IMR-90 (cell line): Measurements from ENCODE around the gene SPATA31E1. TPM values are rescaled to one million over a fixed set of nuclear protein-coding genes. Genes with fewer than 3 reads are reported as not detected.

ENCODE experiments used
- ATAC-seq: fragments of 200-7000 bp; cut with Tn5 transposase; 2 replicates; pipeline ENCODE4 v1.9.1; 2020; ENCODE audit warnings: low read depth, mild to moderate bottlenecking, moderate library complexity
- BruUV-seq: library from RNA; stranded (reverse); fragments of 400-500 nt; replicated peaks from 2 replicates; lab custom pipeline; 2021; lab: Mats Ljungman, UMichigan
- CTCF ChIA-PET: fragments of 300-600 bp; formaldehyde crosslinking; extraction: SDS; loops from one replicate; lab custom pipeline; 2021; ENCODE audit warnings: antibody characterized with exemption; lab: Yijun Ruan, JAX
- POLR2A ChIA-PET: fragments of 300-600 bp; sonication (Branson Sonifier 250); formaldehyde crosslinking; loops from one replicate; lab custom pipeline; 2022; ENCODE audit warnings: antibody characterized with exemption; ENCODE audit not compliant: unreplicated experiment; lab: Charles Lee
- DNase-seq: peaks from one replicate; pipeline ENCODE4 v3.0.0; 2013
- H2AFZ ChIP-seq: replicated peaks from 2 replicates; pipeline ENCODE3; 2013; ENCODE audit warnings: low read length, mild to moderate bottlenecking; ENCODE audit not compliant: poor library complexity
- H2AK5ac ChIP-seq: 2 replicates; pipeline ENCODE4 v1.6.1; 2013; ENCODE audit warnings: low read depth, low read length, inconsistent platforms
- H2AK9ac ChIP-seq: replicated peaks from 2 replicates; pipeline ENCODE3; 2013; ENCODE audit warnings: mild to moderate bottlenecking, low read depth, low read length, moderate library complexity; ENCODE audit not compliant: poor library complexity
- H2BK120ac ChIP-seq: 2 replicates; pipeline ENCODE4 v1.6.1; 2013; ENCODE audit warnings: low read depth, low read length, inconsistent platforms
- H2BK15ac ChIP-seq: 3 replicates; pipeline ENCODE4 v1.6.1; 2013; ENCODE audit warnings: low read depth, low read length, inconsistent platforms
- H2BK20ac ChIP-seq: 2 replicates; pipeline ENCODE4 v1.6.1; 2013; ENCODE audit warnings: low read depth, mild to moderate bottlenecking, inconsistent platforms, low read length, moderate library complexity
- H2BK5ac ChIP-seq: 2 replicates; pipeline ENCODE4 v1.6.1; 2013; ENCODE audit warnings: mild to moderate bottlenecking, low read depth, low read length, inconsistent platforms; ENCODE audit not compliant: poor library complexity, severe bottlenecking
- H3K14ac ChIP-seq: replicated peaks from 2 replicates; pipeline ENCODE4 v1.6.1; 2013; ENCODE audit warnings: low read depth, low read length, inconsistent platforms
- H3K18ac ChIP-seq: 2 replicates; pipeline ENCODE4 v1.6.1; 2013; ENCODE audit warnings: low read depth, low read length, control low read depth
- H3K23ac ChIP-seq: 2 replicates; pipeline ENCODE4 v1.6.1; 2013; ENCODE audit warnings: low read depth, low read length, inconsistent platforms
- H3K27ac ChIP-seq: 2 replicates; pipeline ENCODE4 v1.5.1; 2013; ENCODE audit warnings: mild to moderate bottlenecking, control low read depth, low read length; ENCODE audit not compliant: insufficient read depth
- H3K27me3 ChIP-seq: 2 replicates; pipeline ENCODE4 v1.6.1; 2013; ENCODE audit warnings: low read length; ENCODE audit not compliant: control insufficient read depth, insufficient read depth
- H3K36me3 ChIP-seq: 2 replicates; pipeline ENCODE4 v1.6.1; 2013; ENCODE audit warnings: low read length, mixed read lengths; ENCODE audit not compliant: control insufficient read depth, insufficient read depth
- H3K4ac ChIP-seq: 2 replicates; pipeline ENCODE4 v1.6.1; 2013; ENCODE audit warnings: low read depth, low read length, inconsistent platforms
- H3K4me1 ChIP-seq: 2 replicates; pipeline ENCODE4 v1.6.1; 2013; ENCODE audit warnings: low read length, mixed read lengths; ENCODE audit not compliant: control insufficient read depth, insufficient read depth
- H3K4me2 ChIP-seq: 2 replicates; pipeline ENCODE4 v1.6.1; 2013; ENCODE audit warnings: low read depth, mild to moderate bottlenecking, control low read depth, low read length, moderate library complexity
- H3K4me3 ChIP-seq: 2 replicates; pipeline ENCODE4 v1.5.1; 2013; ENCODE audit warnings: low read depth, mild to moderate bottlenecking, control low read depth, low read length, moderate library complexity; ENCODE audit not compliant: insufficient read depth
- H3K56ac ChIP-seq: 2 replicates; pipeline ENCODE4 v1.6.1; 2013; ENCODE audit warnings: low read length, inconsistent platforms; ENCODE audit not compliant: insufficient read depth; ENCODE audit errors: extremely low read depth
- H3K79me1 ChIP-seq, 2 experiments: 2 replicates each; pipeline ENCODE4 v1.6.1; 2013; ENCODE audit warnings: low read length in 2 of 2, inconsistent platforms in 1 of 2, low read depth in 1 of 2
- H3K9ac ChIP-seq: 2 replicates; pipeline ENCODE4 v1.6.1; 2013; ENCODE audit warnings: low read depth, low read length, control low read depth
- H3K9me1 ChIP-seq: 2 replicates; pipeline ENCODE4 v1.6.1; 2013; ENCODE audit warnings: low read length, inconsistent platforms; ENCODE audit not compliant: insufficient read depth
- H3K9me3 ChIP-seq: 2 replicates; pipeline ENCODE4 v1.6.1; 2013; ENCODE audit warnings: low read length; ENCODE audit not compliant: control insufficient read depth, insufficient read depth
- H4K20me1 ChIP-seq: 2 replicates; pipeline ENCODE4 v1.6.1; 2013; ENCODE audit warnings: low read length, inconsistent platforms; ENCODE audit not compliant: insufficient read depth
- H4K5ac ChIP-seq: 2 replicates; pipeline ENCODE4 v1.6.1; 2013; ENCODE audit warnings: mild to moderate bottlenecking, low read depth, low read length, control low read depth
- H4K8ac ChIP-seq, 2 experiments: 2 replicates each; pipeline ENCODE4 v1.6.1; 2013; ENCODE audit warnings: low read depth in 2 of 2, low read length in 2 of 2, control low read depth in 1 of 2, inconsistent platforms in 1 of 2
- H4K91ac ChIP-seq: 2 replicates; pipeline ENCODE4 v1.6.1; 2013; ENCODE audit warnings: low read depth, low read length, inconsistent platforms; ENCODE audit not compliant: insufficient read depth
- BHLHE40 ChIP-seq: fragments of 150-350 bp; IDR thresholded peaks from 2 replicates; pipeline ENCODE4 v1.6.1; 2016; ENCODE audit warnings: mild to moderate bottlenecking, low read depth, low read length
- CEBPB ChIP-seq: IDR thresholded peaks from 2 replicates; pipeline ENCODE4 v1.6.1; 2012; ENCODE audit warnings: low read depth, low read length, improper control_type of control experiment
- CHD1 ChIP-seq: IDR thresholded peaks from 2 replicates; pipeline ENCODE4 v1.6.1; 2012; ENCODE audit warnings: low read depth, low read length, improper control_type of control experiment
- FOS ChIP-seq: fragments of 150-350 bp; IDR thresholded peaks from 2 replicates; pipeline ENCODE4 v1.6.1; 2016; ENCODE audit warnings: low read depth, low read length
- MAFK ChIP-seq: IDR thresholded peaks from 2 replicates; pipeline ENCODE4 v1.6.1; 2012; ENCODE audit warnings: low read depth, low read length, improper control_type of control experiment
- MAZ ChIP-seq: IDR thresholded peaks from 2 replicates; pipeline ENCODE4 v1.6.1; 2012; ENCODE audit warnings: low read depth, mild to moderate bottlenecking, low read length, improper control_type of control experiment, moderate library complexity, borderline replicate concordance
- MXI1 ChIP-seq: IDR thresholded peaks from 2 replicates; pipeline ENCODE4 v1.6.1; 2012; ENCODE audit warnings: low read depth, mild to moderate bottlenecking, low read length, moderate library complexity, borderline replicate concordance
- NFE2L2 ChIP-seq: fragments of 150-350 bp; IDR thresholded peaks from 2 replicates; pipeline ENCODE4 v1.6.1; 2016; ENCODE audit warnings: low read depth, mild to moderate bottlenecking, low read length
- POLR2A ChIP-seq: IDR thresholded peaks from 2 replicates; pipeline ENCODE4 v1.6.1; 2012; ENCODE audit warnings: mild to moderate bottlenecking, low read depth, low read length
- RAD21 ChIP-seq: IDR thresholded peaks from 2 replicates; pipeline ENCODE4 v1.6.1; 2012; ENCODE audit warnings: low read length, improper control_type of control experiment
- RFX5 ChIP-seq: IDR thresholded peaks from 2 replicates; pipeline ENCODE4 v1.8.0; 2012; ENCODE audit warnings: low read depth, mild to moderate bottlenecking, low read length, moderate library complexity
- SMC3 ChIP-seq: fragments of 150-350 bp; IDR thresholded peaks from 2 replicates; pipeline ENCODE4 v1.6.1; 2016; ENCODE audit warnings: low read depth, mild to moderate bottlenecking, antibody characterized with exemption, low read length, moderate library complexity
- WGBS, 2 experiments: methylation state at CpG; one replicate each; pipeline versions ENCODE4 v1.1.5 to v1.1.7; 2013; ENCODE audit warnings: missing lambda C conversion rate in 2 of 2; ENCODE audit not compliant: insufficient read length in 1 of 2; ENCODE audit errors: extremely low coverage in 2 of 2; 5-methylcytosine and 5-hydroxymethylcytosine counted together
- dilution Hi-C: fragments of 300-500 bp; cut with HindIII; formaldehyde crosslinking; loops from one replicate; pipeline ENCODE4 v1.14.3; 2018; ENCODE audit warnings: low sequenced_read_pairs; ENCODE audit not compliant: unreplicated experiment
- in situ Hi-C: fragments of 300-500 bp; cut with MboI; formaldehyde crosslinking; loops from 3 replicates; pipeline ENCODE4 v1.14.3; 2019; ENCODE audit warnings: low sequenced_read_pairs, inconsistent platforms, mixed read lengths
- intact Hi-C: fragments of 100-400 bp; cut with micrococcal nuclease; formaldehyde crosslinking; loops from 2 replicates; pipeline ENCODE4 v1.10.0; 2022
- polyA plus RNA-seq, 3 experiments: library from polyadenylated mRNA; depleted of rRNA; stranded (reverse); fragments of >200 nt; gene quantifications; 2 replicates each; pipeline ENCODE4 v1.2.3, GENCODE V29; 2012; ENCODE audit warnings: low replicate concordance in 1 of 3
- total RNA-seq: library from RNA; depleted of rRNA; stranded (reverse); fragments of >200 nt; gene quantifications from 2 replicates; pipeline ENCODE4 v1.2.3, GENCODE V29; 2012
- TF ChIP-seq, protein P1 (sequence below): conservative IDR thresholded peaks from 2 replicates; pipeline ENCODE4 v1.5.1; 2012; ENCODE audit warnings: mild to moderate bottlenecking, low read depth, low read length, improper control_type of control experiment
- TF ChIP-seq, protein P2 (sequence below): fragments of 150-350 bp; IDR thresholded peaks from 2 replicates; pipeline ENCODE4 v1.6.1; 2016; ENCODE audit warnings: low read depth, mild to moderate bottlenecking, low read length, moderate library complexity, borderline replicate concordance
- TF ChIP-seq, protein P3 (sequence below): fragments of 150-350 bp; IDR thresholded peaks from 2 replicates; pipeline ENCODE4 v1.6.1; 2017; ENCODE audit warnings: mild to moderate bottlenecking, antibody characterized with exemption, low read length, low read depth

Gene SPATA31E1
- total and polyA plus RNA-seq, 2 of the 4 experiments (the other 2 are of a cell fraction) = 0.03 TPM; not detected in 1

DNA sequence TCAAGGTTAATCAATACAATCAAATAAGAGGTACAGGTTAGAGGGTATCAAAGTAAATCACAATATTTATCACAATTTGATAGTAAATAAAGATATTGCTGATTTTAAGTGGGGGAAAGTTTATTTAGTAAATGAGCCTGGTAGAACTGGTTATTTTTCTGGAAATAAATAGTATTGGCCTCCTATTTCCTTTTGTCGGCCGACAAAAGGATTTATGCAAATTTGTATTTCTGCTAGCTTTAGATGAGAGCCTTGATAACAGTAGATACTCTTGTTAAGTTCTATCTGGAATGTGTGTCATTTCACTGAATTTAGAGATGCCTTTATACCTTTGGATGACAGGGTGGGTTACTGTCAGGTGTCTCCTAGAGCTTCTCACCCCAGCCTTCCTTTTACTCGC, 17.8 kb upstream of the SPATA31E1 start:
- ChIA-PET CTCF (no interaction called here), POLR2A (no interaction called here)
- Histone ChIP-seq H3K27me3 (no peaks in the 10 kb centered on the region), H3K4me3 (no peak overlapping the region), H2AK5ac (no peak overlapping the region), H3K36me3 (no peaks in the 10 kb centered on the region), H2AK9ac (no peak overlapping the region), H4K5ac (no peak overlapping the region), H3K4me1 (peaks cover 19% of the 10 kb centered on the region), H4K20me1 (no peaks in the 10 kb centered on the region), H4K8ac (peak overlapping the region in 1 of 2 experiments; percentile 40; a peak in 1 of 4 replicates), H3K9ac (no peak overlapping the region), H3K23ac (no peak overlapping the region), H3K4ac (no peak overlapping the region), H2BK5ac (no peak overlapping the region), H3K27ac (no peak overlapping the region), H3K56ac (no peak overlapping the region), H3K18ac (no peak overlapping the region), H2AFZ (no peak overlapping the region), H4K91ac (no peak overlapping the region), H3K4me2 (no peak overlapping the region), H2BK15ac (no peak overlapping the region), H2BK20ac (no peak overlapping the region; the same call in 1 of the 2 replicates), H2BK120ac (no peak overlapping the region), H3K9me3 (no peaks in the 10 kb centered on the region), H3K79me1 (no peaks in the 10 kb centered on the region), H3K14ac (no peak overlapping the region), H3K9me1 (peaks cover 23% of the 10 kb centered on the region)
- no TSS peak for BruUV-seq
- in situ Hi-C loops = no loop called here
- intact Hi-C loops = no loop called here
- ATAC-seq = no peak
- no peak for DNase-seq
- TF ChIP-seq RFX5 (no peak), MAFK (no peak), POLR2A (no peak), CHD1 (no peak), FOS (no peak), CEBPB (no peak), BHLHE40 (no peak), NFE2L2 (no peak), MXI1 (no peak), RAD21 (no peak), MAZ (no peak), SMC3 (no peak)
- TF ChIP-seq, protein P1, sequence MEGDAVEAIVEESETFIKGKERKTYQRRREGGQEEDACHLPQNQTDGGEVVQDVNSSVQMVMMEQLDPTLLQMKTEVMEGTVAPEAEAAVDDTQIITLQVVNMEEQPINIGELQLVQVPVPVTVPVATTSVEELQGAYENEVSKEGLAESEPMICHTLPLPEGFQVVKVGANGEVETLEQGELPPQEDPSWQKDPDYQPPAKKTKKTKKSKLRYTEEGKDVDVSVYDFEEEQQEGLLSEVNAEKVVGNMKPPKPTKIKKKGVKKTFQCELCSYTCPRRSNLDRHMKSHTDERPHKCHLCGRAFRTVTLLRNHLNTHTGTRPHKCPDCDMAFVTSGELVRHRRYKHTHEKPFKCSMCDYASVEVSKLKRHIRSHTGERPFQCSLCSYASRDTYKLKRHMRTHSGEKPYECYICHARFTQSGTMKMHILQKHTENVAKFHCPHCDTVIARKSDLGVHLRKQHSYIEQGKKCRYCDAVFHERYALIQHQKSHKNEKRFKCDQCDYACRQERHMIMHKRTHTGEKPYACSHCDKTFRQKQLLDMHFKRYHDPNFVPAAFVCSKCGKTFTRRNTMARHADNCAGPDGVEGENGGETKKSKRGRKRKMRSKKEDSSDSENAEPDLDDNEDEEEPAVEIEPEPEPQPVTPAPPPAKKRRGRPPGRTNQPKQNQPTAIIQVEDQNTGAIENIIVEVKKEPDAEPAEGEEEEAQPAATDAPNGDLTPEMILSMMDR = no peak
- TF ChIP-seq, protein P2, sequence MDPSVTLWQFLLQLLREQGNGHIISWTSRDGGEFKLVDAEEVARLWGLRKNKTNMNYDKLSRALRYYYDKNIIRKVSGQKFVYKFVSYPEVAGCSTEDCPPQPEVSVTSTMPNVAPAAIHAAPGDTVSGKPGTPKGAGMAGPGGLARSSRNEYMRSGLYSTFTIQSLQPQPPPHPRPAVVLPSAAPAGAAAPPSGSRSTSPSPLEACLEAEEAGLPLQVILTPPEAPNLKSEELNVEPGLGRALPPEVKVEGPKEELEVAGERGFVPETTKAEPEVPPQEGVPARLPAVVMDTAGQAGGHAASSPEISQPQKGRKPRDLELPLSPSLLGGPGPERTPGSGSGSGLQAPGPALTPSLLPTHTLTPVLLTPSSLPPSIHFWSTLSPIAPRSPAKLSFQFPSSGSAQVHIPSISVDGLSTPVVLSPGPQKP = no peak
- TF ChIP-seq, protein P3, sequence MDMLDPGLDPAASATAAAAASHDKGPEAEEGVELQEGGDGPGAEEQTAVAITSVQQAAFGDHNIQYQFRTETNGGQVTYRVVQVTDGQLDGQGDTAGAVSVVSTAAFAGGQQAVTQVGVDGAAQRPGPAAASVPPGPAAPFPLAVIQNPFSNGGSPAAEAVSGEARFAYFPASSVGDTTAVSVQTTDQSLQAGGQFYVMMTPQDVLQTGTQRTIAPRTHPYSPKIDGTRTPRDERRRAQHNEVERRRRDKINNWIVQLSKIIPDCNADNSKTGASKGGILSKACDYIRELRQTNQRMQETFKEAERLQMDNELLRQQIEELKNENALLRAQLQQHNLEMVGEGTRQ = no peak
- WGBS, 2 experiments = no CpG with 5 or more reads among the region's 3 CpGs
- dilution Hi-C loops = no loop called here
